PFSK-1 (cell line): ENCODE data around the gene FYB2.

ENCODE experiments used
- FOXP2 ChIP-seq: optimal IDR thresholded peaks from 2 replicates; pipeline ENCODE3; 2011; ENCODE audit warnings: borderline replicate concordance, control low read depth, inconsistent platforms; ENCODE audit not compliant: insufficient read depth; ENCODE audit errors: extremely low read length, extremely low read depth
- POLR2AphosphoS5 ChIP-seq: IDR thresholded peaks from 2 replicates; pipeline ENCODE4 v1.6.1; 2012; ENCODE audit warnings: low read depth, mild to moderate bottlenecking, control low read depth, low read length, moderate library complexity
- SIN3A ChIP-seq: IDR thresholded peaks from 2 replicates; pipeline ENCODE4 v1.6.1; 2012; ENCODE audit warnings: mild to moderate bottlenecking, low read length, moderate library complexity, borderline replicate concordance; ENCODE audit not compliant: insufficient read depth
- TAF1 ChIP-seq: IDR thresholded peaks from 2 replicates; pipeline ENCODE4 v1.6.1; 2012; ENCODE audit warnings: low read length, control low read depth, borderline replicate concordance; ENCODE audit not compliant: insufficient read depth
- TF ChIP-seq, protein P1 (sequence below), 2 experiments: IDR thresholded peaks; 2 replicates each; pipeline versions ENCODE4 v1.6.1 to v1.8.0; 2011 to 2012; ENCODE audit warnings: low read depth in 2 of 2, low read length in 2 of 2, control low read depth in 1 of 2, inconsistent platforms in 1 of 2, mild to moderate bottlenecking in 1 of 2, moderate library complexity in 1 of 2; ENCODE audit not compliant: insufficient read depth in 1 of 2

The FYB2 gene

DNA sequence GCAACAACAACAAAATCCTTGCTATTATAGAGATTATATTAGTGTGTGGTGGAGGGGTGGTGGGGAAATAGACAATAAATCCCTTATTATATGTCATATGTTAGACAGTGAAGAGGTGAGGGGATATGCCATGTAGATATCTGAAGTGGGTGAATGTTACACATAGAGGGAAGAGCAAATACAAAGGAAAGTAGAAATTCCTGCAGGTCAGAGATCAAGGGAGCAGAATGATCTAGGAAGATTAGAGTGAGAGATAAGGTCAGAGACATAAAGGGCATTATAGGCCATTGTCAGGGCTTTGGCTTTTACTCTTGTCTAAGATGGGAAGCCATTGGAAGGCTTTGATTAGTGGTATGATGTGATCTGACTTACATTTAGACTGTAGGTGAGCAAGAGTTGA lies 135.6 kb downstream of the FYB2 start:
- TF ChIP-seq FOXP2 (no peak), TAF1 (no peak), POLR2AphosphoS5 (no peak), SIN3A (no peak)
- TF ChIP-seq, protein P1, sequence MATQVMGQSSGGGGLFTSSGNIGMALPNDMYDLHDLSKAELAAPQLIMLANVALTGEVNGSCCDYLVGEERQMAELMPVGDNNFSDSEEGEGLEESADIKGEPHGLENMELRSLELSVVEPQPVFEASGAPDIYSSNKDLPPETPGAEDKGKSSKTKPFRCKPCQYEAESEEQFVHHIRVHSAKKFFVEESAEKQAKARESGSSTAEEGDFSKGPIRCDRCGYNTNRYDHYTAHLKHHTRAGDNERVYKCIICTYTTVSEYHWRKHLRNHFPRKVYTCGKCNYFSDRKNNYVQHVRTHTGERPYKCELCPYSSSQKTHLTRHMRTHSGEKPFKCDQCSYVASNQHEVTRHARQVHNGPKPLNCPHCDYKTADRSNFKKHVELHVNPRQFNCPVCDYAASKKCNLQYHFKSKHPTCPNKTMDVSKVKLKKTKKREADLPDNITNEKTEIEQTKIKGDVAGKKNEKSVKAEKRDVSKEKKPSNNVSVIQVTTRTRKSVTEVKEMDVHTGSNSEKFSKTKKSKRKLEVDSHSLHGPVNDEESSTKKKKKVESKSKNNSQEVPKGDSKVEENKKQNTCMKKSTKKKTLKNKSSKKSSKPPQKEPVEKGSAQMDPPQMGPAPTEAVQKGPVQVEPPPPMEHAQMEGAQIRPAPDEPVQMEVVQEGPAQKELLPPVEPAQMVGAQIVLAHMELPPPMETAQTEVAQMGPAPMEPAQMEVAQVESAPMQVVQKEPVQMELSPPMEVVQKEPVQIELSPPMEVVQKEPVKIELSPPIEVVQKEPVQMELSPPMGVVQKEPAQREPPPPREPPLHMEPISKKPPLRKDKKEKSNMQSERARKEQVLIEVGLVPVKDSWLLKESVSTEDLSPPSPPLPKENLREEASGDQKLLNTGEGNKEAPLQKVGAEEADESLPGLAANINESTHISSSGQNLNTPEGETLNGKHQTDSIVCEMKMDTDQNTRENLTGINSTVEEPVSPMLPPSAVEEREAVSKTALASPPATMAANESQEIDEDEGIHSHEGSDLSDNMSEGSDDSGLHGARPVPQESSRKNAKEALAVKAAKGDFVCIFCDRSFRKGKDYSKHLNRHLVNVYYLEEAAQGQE (IDR thresholded peaks at IDR 0.05; ENCODE audit: insufficient read depth in 1 of 2, low read depth in 2 of 2, low read length in 2 of 2) = no peak

GRCh38 chr1:56676571-56677035 lies 142.6 kb downstream of the FYB2 start:
- TF ChIP-seq, protein P1 (IDR thresholded peaks at IDR 0.05; ENCODE audit: insufficient read depth in 1 of 2, low read depth in 2 of 2, low read length in 2 of 2) = no peak
- no peak for TF ChIP-seq TAF1
- TF ChIP-seq POLR2AphosphoS5 = no peak
- no peak for TF ChIP-seq FOXP2
- no peak for TF ChIP-seq SIN3A

- TF ChIP-seq FOXP2 (no peak), POLR2AphosphoS5 (no peak), SIN3A (no peak), TAF1 (no peak)
- TF ChIP-seq, protein P1 (IDR thresholded peaks at IDR 0.05; ENCODE audit: insufficient read depth in 1 of 2, low read depth in 2 of 2, low read length in 2 of 2) = no peak
Measured at GRCh38 chr1:56675763-56676162, 143.4 kb downstream of the FYB2 start.

DNA sequence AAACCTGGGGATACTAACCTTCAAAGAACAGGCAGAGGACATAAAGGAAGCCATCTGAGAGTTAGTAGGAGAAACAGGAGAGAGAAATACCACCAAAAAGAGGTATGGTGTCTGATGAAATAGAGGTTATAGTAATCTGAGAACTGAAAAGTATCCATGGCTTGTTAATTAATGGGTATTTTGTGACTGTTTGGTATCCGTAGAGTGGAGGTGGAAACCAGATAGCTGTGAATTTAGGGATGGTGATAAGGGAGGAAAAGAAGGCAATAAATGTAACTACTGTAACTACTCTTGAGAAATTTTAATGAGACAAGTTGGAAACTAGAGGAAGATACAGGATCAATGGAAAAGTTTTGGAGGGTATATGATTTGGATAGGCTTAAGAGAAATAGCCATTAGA lies 146.6 kb downstream of the FYB2 start:
- TF ChIP-seq POLR2AphosphoS5 (no peak), FOXP2 (no peak), TAF1 (no peak), SIN3A (no peak)
- TF ChIP-seq, protein P1 (IDR thresholded peaks at IDR 0.05; ENCODE audit: insufficient read depth in 1 of 2, low read depth in 2 of 2, low read length in 2 of 2) = no peak

- TF ChIP-seq, protein P1 (IDR thresholded peaks at IDR 0.05; ENCODE audit: insufficient read depth in 1 of 2, low read depth in 2 of 2, low read length in 2 of 2) = no peak
- TF ChIP-seq FOXP2 (no peak), POLR2AphosphoS5 (no peak), SIN3A (no peak), TAF1 (no peak)
Measured at GRCh38 chr1:56671542-56671941, 147.7 kb downstream of the FYB2 start.
